Activated CD8-positive, alpha-beta T cell treated with anti-CD3 and anti-CD28 coated beads for 36 hours (primary cell): ENCODE data around the gene SLC35E4. TPM values are rescaled to one million over a fixed set of nuclear protein-coding genes. Genes with fewer than 3 reads are reported as not detected.
A peak's percentile ranks its signal among the peaks of the same experiment; 100 is the strongest.

ENCODE experiments used
- ATAC-seq: fragments of 200-7000 bp; cut with Tn5 transposase; one replicate; pipeline ENCODE4 v1.10.0; 2021; ENCODE audit warnings: mild to moderate bottlenecking, moderate library complexity
- CTCF ChIA-PET: fragments of 350-600 bp; sonication (Branson Sonifier 250); formaldehyde crosslinking; loops from one replicate; lab custom pipeline; 2021; ENCODE audit warnings: antibody characterized with exemption; lab: Charles Lee
- POLR2A ChIA-PET: fragments of 350-600 bp; sonication (Branson Sonifier 250); formaldehyde crosslinking; loops from one replicate; lab custom pipeline; 2021; ENCODE audit warnings: antibody characterized with exemption; lab: Charles Lee
- DNase-seq: peaks from one replicate; pipeline ENCODE4 v3.0.0-alpha.2; 2020
- H3K27ac Mint-ChIP-seq: one replicate; pipeline ENCODE4 v1.8.0; 2021; ENCODE audit warnings: mild to moderate bottlenecking, mixed read lengths
- H3K27me3 Mint-ChIP-seq: one replicate; pipeline ENCODE4 v1.8.0; 2021; ENCODE audit warnings: mixed read lengths
- H3K36me3 Mint-ChIP-seq: one replicate; pipeline ENCODE4 v1.8.0; 2021; ENCODE audit warnings: low read depth, mixed read lengths
- H3K4me1 Mint-ChIP-seq: one replicate; pipeline ENCODE4 v1.8.0; 2021; ENCODE audit warnings: low read depth, mixed read lengths
- H3K4me3 Mint-ChIP-seq: one replicate; pipeline ENCODE4 v1.8.0; 2021; ENCODE audit warnings: mild to moderate bottlenecking, moderate library complexity, mixed read lengths
- H3K9me3 Mint-ChIP-seq: one replicate; pipeline ENCODE4 v1.8.0; 2021; ENCODE audit warnings: mixed read lengths
- intact Hi-C: fragments of 100-400 bp; cut with micrococcal nuclease; formaldehyde crosslinking; loops from one replicate; pipeline ENCODE4 v1.10.0; 2022
- total RNA-seq, 2 experiments: library from RNA; stranded (reverse); gene quantifications; one replicate each; pipeline ENCODE4 v1.2.3, GENCODE V29; 2021
- TF ChIP-seq, protein P1 (sequence below): fragments of 200-600 bp; IDR thresholded peaks from one replicate; pipeline ENCODE4 v1.8.0; 2022; ENCODE audit warnings: antibody characterized with exemption, mild to moderate bottlenecking

Gene SLC35E4
- total RNA-seq, 2 experiments from 2014 or later, result 3.4 to 3.8 TPM

DNA sequence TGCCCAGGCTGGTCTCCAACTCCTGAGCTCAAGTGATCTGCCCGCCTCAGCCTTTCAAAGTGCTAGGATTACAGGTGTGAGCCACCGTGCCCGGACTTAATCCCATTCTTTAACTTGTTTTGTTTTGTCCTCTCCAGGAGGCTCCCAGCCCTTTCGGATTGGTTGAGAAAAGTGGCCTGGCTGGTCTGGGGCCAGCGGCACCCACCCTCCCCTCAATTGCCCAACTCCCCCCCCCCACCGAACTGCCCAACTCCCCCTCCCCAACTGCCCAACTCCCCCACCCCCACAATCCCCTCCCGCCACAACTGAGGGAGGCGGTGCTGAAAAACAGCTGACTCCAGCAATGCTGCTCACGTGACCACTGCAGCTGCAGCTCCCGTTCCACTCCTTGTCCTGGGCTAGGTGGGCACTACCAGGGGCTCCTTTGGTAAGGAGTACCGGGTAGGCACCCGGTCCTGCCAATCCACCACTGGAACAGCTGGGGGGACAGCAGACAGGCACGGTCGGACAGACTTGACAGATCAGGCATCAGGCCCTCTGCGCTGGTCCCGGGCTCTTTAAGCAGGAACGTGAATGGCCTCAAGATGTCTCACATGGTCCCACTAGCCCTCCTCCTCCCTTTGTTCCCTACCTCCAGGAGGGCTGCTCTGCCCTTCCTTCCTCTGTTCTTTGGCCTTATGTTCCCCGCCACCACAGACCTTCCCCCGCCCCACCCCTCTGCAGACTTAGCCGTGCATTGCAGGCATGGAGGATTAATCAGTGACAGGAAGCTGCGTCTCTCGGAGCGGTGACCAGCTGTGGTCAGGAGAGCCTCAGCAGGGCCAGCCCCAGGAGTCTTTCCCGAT lies 28.9 kb upstream of the SLC35E4 start, which contains the start of gene TCN2:
TSS of gene TCN2 (plus strand) at position 720 of the 845 bp plus-strand sequence. CDS start 158 bp downstream, outside the sequence.
- ChIA-PET CTCF (interaction anchor here (0.8 to 2.9 kb wide), 13 partner anchors 9 to 157 kb away, joined by 3 to 19 read pairs (median 4); partner anchors contain the start of genes PES1 and SLC35E4), POLR2A (interaction anchor here (0.6 to 1.9 kb wide), 7 partner anchors 12 to 29 kb away, joined by 3 to 6 read pairs (median 3); partner anchors contain the start of genes PES1 and SLC35E4)
- intact Hi-C loops, result no loop called here
- no peaks in the 10 kb centered on the region for H3K27me3 Mint-ChIP-seq
- no peaks in the 10 kb centered on the region for H3K9me3 Mint-ChIP-seq
- DNase-seq (peak; percentile 75), ATAC-seq (peak; percentile 81)
- H3K4me3 Mint-ChIP-seq, result peak within 1 kb of the TSS; percentile 59
- TF ChIP-seq, protein P1, sequence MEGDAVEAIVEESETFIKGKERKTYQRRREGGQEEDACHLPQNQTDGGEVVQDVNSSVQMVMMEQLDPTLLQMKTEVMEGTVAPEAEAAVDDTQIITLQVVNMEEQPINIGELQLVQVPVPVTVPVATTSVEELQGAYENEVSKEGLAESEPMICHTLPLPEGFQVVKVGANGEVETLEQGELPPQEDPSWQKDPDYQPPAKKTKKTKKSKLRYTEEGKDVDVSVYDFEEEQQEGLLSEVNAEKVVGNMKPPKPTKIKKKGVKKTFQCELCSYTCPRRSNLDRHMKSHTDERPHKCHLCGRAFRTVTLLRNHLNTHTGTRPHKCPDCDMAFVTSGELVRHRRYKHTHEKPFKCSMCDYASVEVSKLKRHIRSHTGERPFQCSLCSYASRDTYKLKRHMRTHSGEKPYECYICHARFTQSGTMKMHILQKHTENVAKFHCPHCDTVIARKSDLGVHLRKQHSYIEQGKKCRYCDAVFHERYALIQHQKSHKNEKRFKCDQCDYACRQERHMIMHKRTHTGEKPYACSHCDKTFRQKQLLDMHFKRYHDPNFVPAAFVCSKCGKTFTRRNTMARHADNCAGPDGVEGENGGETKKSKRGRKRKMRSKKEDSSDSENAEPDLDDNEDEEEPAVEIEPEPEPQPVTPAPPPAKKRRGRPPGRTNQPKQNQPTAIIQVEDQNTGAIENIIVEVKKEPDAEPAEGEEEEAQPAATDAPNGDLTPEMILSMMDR, result no peak
- H3K36me3 Mint-ChIP-seq, result no peaks in the 10 kb centered on the region
- peaks cover 25% of the 10 kb centered on the region for H3K4me1 Mint-ChIP-seq
- H3K27ac Mint-ChIP-seq, result peak within 1 kb of the TSS; percentile 45

- Mint-ChIP-seq H3K27ac (peak overlapping the region; percentile 45), H3K4me3 (peak overlapping the region; percentile 59), H3K4me1 (peaks cover 25% of the 10 kb centered on the region), H3K9me3 (no peaks in the 10 kb centered on the region), H3K27me3 (no peaks in the 10 kb centered on the region), H3K36me3 (no peaks in the 10 kb centered on the region)
- intact Hi-C loops, result no loop called here
- DNase-seq (no peak), ATAC-seq (no peak)
- POLR2A ChIA-PET, result interaction anchor here (0.6 to 1.9 kb wide), 6 partner anchors 12 to 29 kb away, joined by 3 to 6 read pairs (median 4); partner anchors contain the start of genes PES1 and SLC35E4
- TF ChIP-seq, protein P1, result no peak
- CTCF ChIA-PET, result interaction anchor here (1.0 to 2.9 kb wide), 4 partner anchors 12 to 148 kb away, joined by 3 to 19 read pairs (median 6); partner anchors contain the start of genes PES1 and SLC35E4
Measured at GRCh38 chr22:30607300-30607930, 28.2 kb upstream of the SLC35E4 start.

DNA sequence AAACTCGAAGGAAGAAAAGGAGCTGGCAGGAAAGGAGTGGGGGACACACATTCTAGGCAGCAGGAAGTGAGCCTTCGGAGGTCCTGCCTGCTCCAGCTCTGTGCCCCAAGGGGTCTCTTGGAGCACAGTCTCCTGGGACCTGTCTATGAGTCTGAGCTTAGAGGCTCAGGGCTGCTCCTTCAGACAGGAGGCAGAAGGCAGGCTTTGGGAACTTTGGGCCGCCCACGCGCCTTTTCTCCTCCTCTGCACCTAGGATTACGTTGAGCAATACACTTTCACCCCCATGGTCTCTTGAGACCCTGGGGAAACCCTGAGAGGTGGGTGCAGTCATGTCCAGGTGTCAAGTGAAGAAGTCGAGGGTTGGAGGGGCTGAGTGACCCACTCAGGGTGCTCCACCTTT lies 27.6 kb upstream of the SLC35E4 start:
- no peaks in the 10 kb centered on the region for H3K36me3 Mint-ChIP-seq
- H3K4me1 Mint-ChIP-seq, result peaks cover 25% of the 10 kb centered on the region
- CTCF ChIA-PET, result interaction anchor here (1.0 to 2.9 kb wide), 4 partner anchors 12 to 147 kb away, joined by 3 to 19 read pairs (median 6); partner anchors contain the start of genes PES1 and SLC35E4
- ATAC-seq (no peak), DNase-seq (no peak)
- no peaks in the 10 kb centered on the region for H3K27me3 Mint-ChIP-seq
- POLR2A ChIA-PET, result interaction anchor here (0.6 to 1.9 kb wide), 4 partner anchors 13 to 147 kb away, joined by 3 to 6 read pairs (median 4); partner anchors contain the start of gene PES1
- TF ChIP-seq, protein P1, result no peak
- H3K27ac Mint-ChIP-seq, result no peak overlapping the region
- intact Hi-C loops, result no loop called here
- H3K4me3 Mint-ChIP-seq, result no peak overlapping the region
- H3K9me3 Mint-ChIP-seq, result no peaks in the 10 kb centered on the region

GRCh38 chr22:30609260-30610185 lies 26.1 kb upstream of the SLC35E4 start:
- Mint-ChIP-seq H3K9me3 (no peaks in the 10 kb centered on the region), H3K4me3 (no peak overlapping the region), H3K27ac (no peak overlapping the region), H3K4me1 (peaks cover 25% of the 10 kb centered on the region), H3K36me3 (no peaks in the 10 kb centered on the region), H3K27me3 (no peaks in the 10 kb centered on the region)
- ChIA-PET CTCF (interaction anchor here (0.6 to 1.4 kb wide), 2 partner anchors 11 to 25 kb away, joined by 3 to 5 read pairs; partner anchors contain the start of gene SLC35E4), POLR2A (interaction anchor here (0.6 to 1.5 kb wide), 3 partner anchors 11 to 19 kb away, joined by 3 to 4 read pairs (median 3); partner anchors contain the start of gene PES1)
- TF ChIP-seq, protein P1, result no peak
- intact Hi-C loops, result no loop called here
- ATAC-seq (peak; percentile 62), DNase-seq (peak; percentile 51)
